Endometrial microvascular endothelial cells (primary cell): ENCODE data around the gene SLC39A11. TPM values are rescaled to one million over a fixed set of nuclear protein-coding genes. Genes with fewer than 3 reads are reported as not detected.
"Not testable (repeated sequence)": the region's sequence is repeated elsewhere in the genome, so short reads cannot be mapped to it uniquely, and the experiment has no call there.

ENCODE experiments used
- in situ Hi-C: cut with HindIII; loops from 2 replicates; pipeline ENCODE4 v1.10.0; 2017; ENCODE audit warnings: low sequenced_read_pairs, low pct_unique_long_range_greater_than_20kb; ENCODE audit errors: inconsistent ontology term
- total RNA-seq: library from RNA; depleted of rRNA; stranded (reverse); fragments of >200 nt; gene quantifications from one replicate; pipeline ENCODE4 v1.2.3, GENCODE V29; 2015; ENCODE audit errors: inconsistent ontology term

SLC39A11 gene
- total RNA-seq, 1 donor from 2014 or later: 11.8 TPM

GRCh38 chr17:73060721-73061120, 31.8 kb downstream of the SLC39A11 start:
- in situ Hi-C loops: no loop called here

- in situ Hi-C loops: not testable (repeated sequence)
Measured at GRCh38 chr17:73059713-73060112, 32.8 kb downstream of the SLC39A11 start.

GRCh38 chr17:73058022-73058421, 34.5 kb downstream of the SLC39A11 start:
- in situ Hi-C loops: no loop called here

GRCh38 chr17:73057196-73057595, 35.3 kb downstream of the SLC39A11 start:
- in situ Hi-C loops: no loop called here

- in situ Hi-C loops: no loop called here
Measured at GRCh38 chr17:73052923-73053322, 39.6 kb downstream of the SLC39A11 start.

- in situ Hi-C loops: no loop called here
Measured at GRCh38 chr17:73050797-73051196, 41.7 kb downstream of the SLC39A11 start.

- in situ Hi-C loops: no loop called here
Measured at GRCh38 chr17:73048170-73048569, 44.3 kb downstream of the SLC39A11 start.

- in situ Hi-C loops: no loop called here
Measured at GRCh38 chr17:73045724-73046123, 46.8 kb downstream of the SLC39A11 start.

GRCh38 chr17:73043686-73044581, 48.6 kb downstream of the SLC39A11 start:
- in situ Hi-C loops: no loop called here

GRCh38 chr17:73042809-73043685, 49.4 kb downstream of the SLC39A11 start:
- in situ Hi-C loops: no loop called here

- in situ Hi-C loops: no loop called here
Measured at GRCh38 chr17:73042225-73042624, 50.3 kb downstream of the SLC39A11 start.

- in situ Hi-C loops: no loop called here
Measured at GRCh38 chr17:73039282-73039681, 53.2 kb downstream of the SLC39A11 start.

- in situ Hi-C loops: no loop called here
Measured at GRCh38 chr17:73031472-73031871, 61.0 kb downstream of the SLC39A11 start.

- in situ Hi-C loops: no loop called here
Measured at GRCh38 chr17:73030995-73031394, 61.5 kb downstream of the SLC39A11 start.

GRCh38 chr17:73030501-73030921, 62.0 kb downstream of the SLC39A11 start:
- in situ Hi-C loops: no loop called here

GRCh38 chr17:73029991-73030390, 62.5 kb downstream of the SLC39A11 start:
- in situ Hi-C loops: no loop called here

GRCh38 chr17:73029021-73029420, 63.5 kb downstream of the SLC39A11 start:
- in situ Hi-C loops: no loop called here

GRCh38 chr17:73028299-73028755, 64.2 kb downstream of the SLC39A11 start:
- in situ Hi-C loops: no loop called here

GRCh38 chr17:73027130-73027741, 65.3 kb downstream of the SLC39A11 start:
- in situ Hi-C loops: no loop called here
